ENCODE results near the gene ESYT2.

- TF ChIP-seq CTCF (IDR thresholded peaks at IDR 0.05) (no peak), YY1 (IDR thresholded peaks at IDR 0.05; ENCODE audit: low read depth) (no peak), FOSL2 (IDR thresholded peaks at IDR 0.05; ENCODE audit: borderline replicate concordance, low read depth) (no peak), SIN3A (IDR thresholded peaks at IDR 0.05; ENCODE audit: borderline replicate concordance, low read depth, low read length) (no peak)
These were observed 134.3 kb downstream of the ESYT2 start for GRCh38 chr7:158695056-158695455.

All from SK-N-SH (cell line).